Measurements from ENCODE around the gene MEGF10. TPM values are rescaled to one million over a fixed set of nuclear protein-coding genes. Genes with fewer than 3 reads are reported as not detected.
"Not testable (repeated sequence)": the region's sequence is repeated elsewhere in the genome, so short reads cannot be mapped to it uniquely, and the experiment has no call there.

Gene MEGF10
- total RNA-seq (2014; rRNA removed; shearing (Covaris generic)): 0.03 TPM in 1 of 2 replicates, not detected in the other

- in situ Hi-C loops (cut with HindIII; ENCODE audit: low sequenced_read_pairs): no loop called here
- DNase-seq (ENCODE audit: low spot score): no peak
Observed at GRCh38 chr5:127290019-127290945, at the start of gene MEGF10. TSS of gene MEGF10 (plus strand) at chr5:127290796. CDS start at chr5:127331309, 40,513 bp downstream.

- in situ Hi-C loops (cut with HindIII; ENCODE audit: low sequenced_read_pairs): no loop called here
Observed at GRCh38 chr5:127243011-127243410, 47.6 kb upstream of the MEGF10 start.

GRCh38 chr5:127254729-127255284 is 35.8 kb upstream of the MEGF10 start:
- in situ Hi-C loops (cut with HindIII; ENCODE audit: low sequenced_read_pairs): no loop called here
- DNase-seq (ENCODE audit: low spot score): no peak

More at GRCh38 chr5:127243011-127243410, 47.6 kb upstream of the MEGF10 start:
- no peak for DNase-seq (ENCODE audit: low spot score)

GRCh38 chr5:127256886-127257597 is 33.6 kb upstream of the MEGF10 start:
- DNase-seq (ENCODE audit: low spot score): no peak

GRCh38 chr5:127260686-127261085 is 29.9 kb upstream of the MEGF10 start:
- in situ Hi-C loops (cut with HindIII; ENCODE audit: low sequenced_read_pairs): no loop called here
- no peak for DNase-seq (ENCODE audit: low spot score)

More at GRCh38 chr5:127256886-127257597, 33.6 kb upstream of the MEGF10 start:
- in situ Hi-C loops (cut with HindIII; ENCODE audit: low sequenced_read_pairs): no loop called here

GRCh38 chr5:127265473-127265872 is 25.1 kb upstream of the MEGF10 start:
- DNase-seq (ENCODE audit: low spot score); in situ Hi-C loops (cut with HindIII; ENCODE audit: low sequenced_read_pairs): not testable (repeated sequence)

- DNase-seq (ENCODE audit: low spot score); in situ Hi-C loops (cut with HindIII; ENCODE audit: low sequenced_read_pairs): not testable (repeated sequence)
Observed at GRCh38 chr5:127268342-127268741, 22.3 kb upstream of the MEGF10 start.

GRCh38 chr5:127270713-127271112 is 19.9 kb upstream of the MEGF10 start:
- in situ Hi-C loops (cut with HindIII; ENCODE audit: low sequenced_read_pairs): not testable (repeated sequence)

GRCh38 chr5:127275641-127276193 is 14.9 kb upstream of the MEGF10 start:
- in situ Hi-C loops (cut with HindIII; ENCODE audit: low sequenced_read_pairs): no loop called here
- DNase-seq (ENCODE audit: low spot score): no peak

More at GRCh38 chr5:127270713-127271112, 19.9 kb upstream of the MEGF10 start:
- DNase-seq (ENCODE audit: low spot score): not testable (repeated sequence)

- DNase-seq (ENCODE audit: low spot score): no peak
- in situ Hi-C loops (cut with HindIII; ENCODE audit: low sequenced_read_pairs): no loop called here
Observed at GRCh38 chr5:127280491-127281220, 9.9 kb upstream of the MEGF10 start.

GRCh38 chr5:127281609-127282008 is 9.0 kb upstream of the MEGF10 start:
- in situ Hi-C loops (cut with HindIII; ENCODE audit: low sequenced_read_pairs): no loop called here
- no peak for DNase-seq (ENCODE audit: low spot score)

GRCh38 chr5:127288676-127289075 is 1.9 kb upstream of the MEGF10 start:
- DNase-seq (ENCODE audit: low spot score): no peak
- in situ Hi-C loops (cut with HindIII; ENCODE audit: low sequenced_read_pairs): no loop called here

GRCh38 chr5:127290946-127291693 is 524 bp downstream of the MEGF10 start:
- in situ Hi-C loops (cut with HindIII; ENCODE audit: low sequenced_read_pairs): no loop called here
- DNase-seq (ENCODE audit: low spot score): no peak

GRCh38 chr5:127292030-127292735 is 1.6 kb downstream of the MEGF10 start:
- in situ Hi-C loops (cut with HindIII; ENCODE audit: low sequenced_read_pairs): no loop called here
- no peak for DNase-seq (ENCODE audit: low spot score)

- no peak for DNase-seq (ENCODE audit: low spot score)
- in situ Hi-C loops (cut with HindIII; ENCODE audit: low sequenced_read_pairs): no loop called here
Observed at GRCh38 chr5:127293373-127293772, 2.8 kb downstream of the MEGF10 start.

GRCh38 chr5:127294829-127295228 is 4.2 kb downstream of the MEGF10 start:
- in situ Hi-C loops (cut with HindIII; ENCODE audit: low sequenced_read_pairs): no loop called here
- DNase-seq (ENCODE audit: low spot score): no peak

GRCh38 chr5:127295454-127295853 is 4.9 kb downstream of the MEGF10 start:
- no peak for DNase-seq (ENCODE audit: low spot score)
- in situ Hi-C loops (cut with HindIII; ENCODE audit: low sequenced_read_pairs): no loop called here
